Measurements from ENCODE around the gene MYH14.

DNA sequence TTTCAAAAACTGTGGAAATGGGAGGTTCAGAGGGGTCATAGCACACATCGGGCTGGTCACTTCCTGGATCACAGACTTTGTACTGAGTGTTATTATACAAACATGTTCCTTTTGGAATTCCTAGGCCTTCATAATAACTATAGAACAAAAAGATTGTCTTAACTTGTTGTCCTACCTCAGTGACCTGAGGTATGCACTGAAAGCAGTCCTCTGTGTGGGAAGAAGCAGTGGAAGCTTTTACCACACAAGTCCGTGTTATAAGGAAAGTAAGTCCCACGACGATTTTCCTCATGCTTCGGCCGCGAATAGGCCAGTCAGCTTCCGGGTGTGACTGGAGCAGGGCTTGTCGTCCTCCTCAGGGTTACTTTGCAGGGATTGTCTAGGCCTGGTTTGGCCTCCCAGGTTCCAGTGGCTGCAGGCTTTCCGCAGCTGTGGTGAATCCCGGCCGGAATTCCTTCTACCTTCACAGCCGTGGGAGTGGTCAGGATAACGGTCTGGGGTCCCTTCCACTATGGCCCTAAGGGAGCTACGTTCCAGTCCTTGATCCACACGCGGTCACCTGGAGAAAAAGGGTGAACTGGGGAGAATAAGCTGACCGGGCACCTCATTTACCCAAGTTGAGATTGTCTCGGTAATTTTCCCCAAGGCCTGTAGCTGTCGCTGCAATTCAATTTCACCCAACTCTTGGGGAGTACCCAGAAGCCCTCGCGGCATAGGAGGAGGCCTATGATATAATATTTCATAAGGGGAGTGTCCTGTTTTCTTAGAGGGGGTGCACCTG lies 146.0 kb downstream of the MYH14 start:
- TF ChIP-seq, protein P1, sequence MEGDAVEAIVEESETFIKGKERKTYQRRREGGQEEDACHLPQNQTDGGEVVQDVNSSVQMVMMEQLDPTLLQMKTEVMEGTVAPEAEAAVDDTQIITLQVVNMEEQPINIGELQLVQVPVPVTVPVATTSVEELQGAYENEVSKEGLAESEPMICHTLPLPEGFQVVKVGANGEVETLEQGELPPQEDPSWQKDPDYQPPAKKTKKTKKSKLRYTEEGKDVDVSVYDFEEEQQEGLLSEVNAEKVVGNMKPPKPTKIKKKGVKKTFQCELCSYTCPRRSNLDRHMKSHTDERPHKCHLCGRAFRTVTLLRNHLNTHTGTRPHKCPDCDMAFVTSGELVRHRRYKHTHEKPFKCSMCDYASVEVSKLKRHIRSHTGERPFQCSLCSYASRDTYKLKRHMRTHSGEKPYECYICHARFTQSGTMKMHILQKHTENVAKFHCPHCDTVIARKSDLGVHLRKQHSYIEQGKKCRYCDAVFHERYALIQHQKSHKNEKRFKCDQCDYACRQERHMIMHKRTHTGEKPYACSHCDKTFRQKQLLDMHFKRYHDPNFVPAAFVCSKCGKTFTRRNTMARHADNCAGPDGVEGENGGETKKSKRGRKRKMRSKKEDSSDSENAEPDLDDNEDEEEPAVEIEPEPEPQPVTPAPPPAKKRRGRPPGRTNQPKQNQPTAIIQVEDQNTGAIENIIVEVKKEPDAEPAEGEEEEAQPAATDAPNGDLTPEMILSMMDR (conservative IDR thresholded peaks at IDR 0.05 in 1 of 2, IDR thresholded peaks at IDR 0.05 in 1 of 2; ENCODE audit: low read depth in 1 of 2, low read length in 2 of 2), result no peak
- no peak for TF ChIP-seq EZH2 (IDR thresholded peaks at IDR 0.05; ENCODE audit: low read length, missing control alignments)
